ENCODE data around the gene SYT13.
A peak's percentile ranks its signal among the peaks of the same experiment; 100 is the strongest.

Gene SYT13, protein sequence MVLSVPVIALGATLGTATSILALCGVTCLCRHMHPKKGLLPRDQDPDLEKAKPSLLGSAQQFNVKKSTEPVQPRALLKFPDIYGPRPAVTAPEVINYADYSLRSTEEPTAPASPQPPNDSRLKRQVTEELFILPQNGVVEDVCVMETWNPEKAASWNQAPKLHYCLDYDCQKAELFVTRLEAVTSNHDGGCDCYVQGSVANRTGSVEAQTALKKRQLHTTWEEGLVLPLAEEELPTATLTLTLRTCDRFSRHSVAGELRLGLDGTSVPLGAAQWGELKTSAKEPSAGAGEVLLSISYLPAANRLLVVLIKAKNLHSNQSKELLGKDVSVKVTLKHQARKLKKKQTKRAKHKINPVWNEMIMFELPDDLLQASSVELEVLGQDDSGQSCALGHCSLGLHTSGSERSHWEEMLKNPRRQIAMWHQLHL

DNA sequence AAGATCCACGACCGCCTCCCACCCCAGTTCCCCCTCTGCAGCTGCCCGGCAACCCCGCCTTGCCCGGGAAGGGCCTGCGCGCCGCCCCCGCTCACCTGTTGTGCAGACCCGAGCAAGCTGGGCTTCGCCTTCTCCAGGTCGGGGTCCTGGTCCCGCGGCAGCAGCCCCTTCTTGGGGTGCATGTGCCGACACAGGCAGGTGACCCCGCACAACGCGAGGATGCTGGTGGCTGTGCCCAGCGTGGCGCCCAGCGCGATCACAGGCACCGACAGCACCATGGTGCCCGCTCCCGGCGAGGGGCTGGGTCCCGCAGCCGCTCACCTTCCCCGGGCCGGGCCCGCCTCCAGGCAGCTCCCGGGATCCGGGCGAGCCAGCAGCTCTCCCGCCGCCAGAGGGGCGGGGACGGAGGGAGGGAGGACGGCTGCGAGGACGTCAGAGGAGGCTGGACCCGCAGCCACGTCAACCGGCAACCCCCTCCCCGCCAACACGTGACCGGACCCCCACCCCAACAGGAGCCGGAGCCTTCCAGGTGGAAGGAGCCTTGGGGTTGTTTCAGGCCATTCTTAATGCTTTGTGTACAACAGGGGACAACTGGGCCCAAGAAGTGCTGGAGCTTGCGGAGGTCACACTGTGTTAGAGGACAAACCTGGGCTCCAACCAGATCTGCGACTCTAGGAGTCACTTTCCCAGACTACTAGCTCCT is at the start of gene SYT13:
Gene SYT13, minus strand, starts transcription at position 412 of the 703 bp plus-strand sequence. Its CDS starts 134 bp downstream, at position 278.
- peak; percentile 26 for DNase-seq

DNA sequence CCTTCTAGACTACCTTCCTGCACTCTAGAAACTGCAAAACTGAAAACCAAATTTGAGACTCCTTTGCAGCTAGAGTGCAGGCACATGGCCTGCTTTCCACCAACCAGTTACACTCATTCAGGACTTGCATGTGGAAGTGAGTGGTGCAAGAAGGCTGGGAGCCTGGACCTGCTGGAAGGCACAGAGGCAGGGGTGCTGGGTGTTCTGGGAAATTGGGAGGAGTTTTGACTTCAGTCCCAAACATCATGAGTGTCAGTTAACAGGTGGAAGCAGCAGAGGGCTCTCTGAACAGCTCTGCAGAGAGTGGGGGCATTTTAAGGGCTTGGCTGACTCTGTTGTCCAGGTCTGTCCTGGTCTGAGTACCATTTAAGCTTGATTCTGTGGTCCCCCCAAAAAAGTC is 49.3 kb upstream of the SYT13 start:
- DNase-seq = no peak

DNA sequence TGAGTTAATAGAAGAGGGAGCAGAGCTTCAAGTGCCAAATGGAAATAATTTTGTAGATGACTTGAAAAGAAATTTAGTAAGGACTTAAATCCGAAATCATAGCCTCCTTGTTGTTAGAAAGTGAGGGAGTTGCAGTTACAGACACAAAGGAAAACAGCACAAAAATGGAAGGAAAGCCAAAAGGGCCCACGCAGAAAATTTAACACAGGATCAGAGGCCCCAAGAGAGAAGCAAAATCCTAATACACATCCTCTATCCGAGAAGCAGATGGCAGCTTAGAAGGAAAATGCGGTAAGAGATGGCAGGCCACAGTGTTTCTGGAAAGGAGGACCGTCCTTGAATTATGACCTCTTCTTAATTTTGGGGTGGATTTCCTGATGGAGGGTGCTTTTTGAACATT is 48.7 kb upstream of the SYT13 start:
- DNase-seq = no peak

- DNase-seq = no peak
These were observed 48.3 kb upstream of the SYT13 start for GRCh38 chr11:45334410-45334809.

GRCh38 chr11:45333001-45333971 is 47.1 kb upstream of the SYT13 start:
- DNase-seq = peak; percentile 8

DNA sequence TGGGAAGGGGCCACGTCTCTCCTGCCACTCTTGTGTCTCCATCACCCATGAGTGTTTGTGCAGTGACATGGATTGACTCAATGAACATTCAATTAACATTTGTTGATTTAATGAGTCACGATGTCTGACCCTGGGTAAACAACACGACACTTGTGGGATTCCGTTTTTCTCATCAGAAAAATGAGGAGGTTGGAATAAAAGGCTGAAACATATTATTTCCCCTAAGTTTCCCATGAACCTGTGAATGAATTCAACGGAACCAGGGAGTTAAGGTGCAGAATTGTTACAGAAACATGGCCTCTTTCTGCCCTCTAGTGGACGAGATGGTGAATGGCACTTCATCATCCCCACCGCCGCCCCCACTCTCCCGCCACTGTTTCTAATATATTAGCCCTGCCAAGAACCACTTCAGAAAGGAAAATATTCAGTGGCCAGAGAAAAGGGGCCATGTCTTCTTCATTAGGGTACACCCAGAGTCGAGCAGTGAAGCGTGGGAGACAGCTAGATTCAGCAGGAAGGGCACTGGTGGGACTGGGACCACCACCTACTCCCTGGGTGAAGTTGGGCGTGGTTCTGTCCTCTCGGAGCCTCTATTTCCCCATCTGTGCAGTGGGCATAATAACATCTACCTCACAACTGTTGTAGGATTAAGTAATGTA is 46.3 kb upstream of the SYT13 start:
- no peak for DNase-seq

- no peak for DNase-seq
These were observed 45.7 kb upstream of the SYT13 start for GRCh38 chr11:45331839-45332238.

DNA sequence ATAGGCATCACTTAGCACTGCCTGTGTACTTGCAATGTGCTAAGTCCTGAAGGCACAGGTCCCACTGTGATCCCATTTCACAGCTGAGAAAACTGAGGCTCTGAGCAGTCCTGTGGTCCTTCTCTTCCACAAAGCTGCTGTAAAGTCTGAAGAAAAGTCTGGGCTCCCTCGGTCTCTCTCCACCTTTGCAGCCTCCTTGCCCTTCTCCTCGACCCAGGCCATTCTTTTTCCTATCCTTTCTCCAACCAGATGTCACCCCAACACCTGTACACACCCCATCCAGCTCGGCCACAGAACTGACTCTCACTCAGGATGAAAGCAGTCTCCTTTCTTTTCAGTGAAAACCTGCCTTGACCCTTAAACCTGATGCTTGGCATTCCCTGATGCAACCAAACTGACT is 42.6 kb upstream of the SYT13 start:
- DNase-seq = no peak

GRCh38 chr11:45324459-45324858 is 38.3 kb upstream of the SYT13 start:
- DNase-seq = no peak

DNA sequence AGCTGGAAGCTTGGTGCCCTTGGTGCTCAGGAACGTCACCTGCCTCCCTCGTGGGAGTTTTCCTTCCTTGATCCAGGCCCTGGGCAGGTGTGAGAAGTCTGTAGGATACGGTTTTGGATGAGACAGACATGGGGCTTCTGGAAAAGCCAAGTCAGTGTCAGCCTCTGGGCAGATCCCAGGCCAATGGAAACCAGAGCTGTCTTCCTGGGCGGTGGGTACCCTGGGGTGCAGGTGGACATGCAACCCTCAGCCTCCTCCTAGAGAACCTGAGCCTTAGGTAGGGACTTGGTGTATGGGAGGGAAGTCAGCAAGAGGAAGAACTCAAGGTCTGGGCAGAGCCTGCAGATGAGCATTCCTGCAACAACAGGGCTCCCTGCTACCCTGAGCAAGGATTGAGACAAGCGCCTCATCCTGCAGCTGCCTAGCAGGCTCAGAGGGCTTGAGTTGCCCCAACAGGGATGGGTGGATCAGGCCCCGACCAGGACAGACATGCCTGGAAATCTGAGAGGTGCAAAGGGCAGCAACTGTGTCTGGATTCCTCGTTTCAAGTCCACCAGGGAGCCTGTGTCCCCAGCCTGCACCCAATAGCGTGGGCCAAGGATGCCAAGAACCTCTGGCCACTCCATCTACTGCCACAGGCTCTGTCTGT is 37.6 kb upstream of the SYT13 start:
- DNase-seq = no peak

DNA sequence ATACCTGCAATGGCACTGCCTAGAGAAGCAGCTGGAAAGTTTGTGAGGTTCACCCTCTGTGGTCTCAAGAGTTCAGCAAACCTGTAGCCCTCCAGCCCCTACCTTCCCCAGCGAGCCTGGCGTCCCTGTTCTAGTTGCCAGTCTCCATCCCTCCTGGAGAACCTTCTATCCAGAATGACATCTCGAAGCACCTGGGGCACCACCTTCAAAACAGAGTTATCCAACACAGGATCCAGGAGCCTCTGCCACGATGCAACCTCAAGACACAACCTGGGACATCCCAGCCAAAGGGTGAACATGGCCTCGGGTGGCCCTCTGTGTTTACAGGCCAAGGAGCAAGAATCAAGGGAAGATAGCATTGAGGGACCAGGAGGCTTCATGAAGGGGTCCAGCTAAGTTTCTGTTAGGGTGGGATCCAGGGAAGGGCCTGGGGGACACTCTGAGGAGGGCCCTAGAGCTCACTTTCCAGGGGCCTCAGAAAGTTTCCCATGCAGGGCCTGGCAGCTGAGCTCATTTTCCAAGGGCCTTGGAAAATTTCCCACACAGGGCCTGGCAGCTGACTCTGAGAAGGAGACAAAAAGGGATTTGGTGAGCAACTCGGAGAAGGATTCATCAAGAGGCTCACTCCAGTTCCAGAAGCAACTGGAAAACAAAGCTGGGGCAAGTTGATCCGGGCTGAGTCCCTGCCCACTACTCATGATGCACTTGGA is 36.9 kb upstream of the SYT13 start:
- DNase-seq = no peak

DNA sequence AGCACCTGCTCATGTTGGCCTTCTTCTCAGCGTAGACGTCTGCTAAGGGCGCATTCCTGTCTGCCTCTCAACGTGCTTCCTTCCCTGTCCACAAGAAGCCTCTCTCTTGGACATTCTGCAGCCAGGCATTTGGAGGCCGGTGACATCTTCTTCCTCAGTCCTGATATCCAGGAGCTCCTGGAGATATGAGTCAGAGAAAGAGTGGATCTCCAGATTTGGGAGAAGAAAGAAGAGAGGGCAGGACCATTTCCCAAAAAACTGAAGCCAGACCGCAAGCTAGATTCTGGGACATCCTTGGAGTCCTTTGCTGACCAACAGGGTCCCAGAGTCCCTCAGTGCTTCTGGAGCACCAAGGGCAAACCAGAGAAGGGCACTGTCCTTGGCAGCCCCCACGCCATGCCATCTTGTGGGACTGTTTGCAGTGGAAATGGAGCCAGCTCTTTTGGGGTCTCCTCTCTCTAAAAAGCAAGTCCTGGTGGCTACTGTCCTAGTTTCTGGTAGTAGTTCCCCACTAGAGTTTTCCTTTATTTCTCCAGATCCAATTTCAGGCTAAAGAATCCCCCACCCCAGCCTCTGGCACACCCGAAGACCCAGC is 36.1 kb upstream of the SYT13 start:
- DNase-seq = no peak

DNA sequence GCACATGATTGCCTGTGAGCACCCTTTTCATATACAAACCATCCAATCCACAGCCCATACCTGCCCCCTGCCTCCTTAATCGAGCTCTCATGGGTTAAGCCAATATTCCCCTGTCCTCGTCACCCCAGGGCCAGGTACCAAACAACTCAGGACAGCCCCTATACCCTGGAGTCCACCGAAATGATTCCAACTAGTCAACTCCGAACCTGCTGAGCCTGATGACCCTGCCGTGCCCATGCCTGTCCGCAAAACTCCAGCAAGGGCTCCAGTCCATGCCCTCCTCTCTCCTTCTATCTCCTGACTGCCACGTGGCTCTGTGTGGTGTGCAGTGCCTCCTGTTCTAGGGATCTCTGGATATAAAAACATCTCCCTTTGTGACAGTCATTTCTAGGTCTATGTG is 35.5 kb upstream of the SYT13 start:
- no peak for DNase-seq

GRCh38 chr11:45321031-45321595 is 35.0 kb upstream of the SYT13 start:
- DNase-seq = no peak

- no peak for DNase-seq
These were observed 34.2 kb upstream of the SYT13 start for GRCh38 chr11:45320371-45320770.

DNA sequence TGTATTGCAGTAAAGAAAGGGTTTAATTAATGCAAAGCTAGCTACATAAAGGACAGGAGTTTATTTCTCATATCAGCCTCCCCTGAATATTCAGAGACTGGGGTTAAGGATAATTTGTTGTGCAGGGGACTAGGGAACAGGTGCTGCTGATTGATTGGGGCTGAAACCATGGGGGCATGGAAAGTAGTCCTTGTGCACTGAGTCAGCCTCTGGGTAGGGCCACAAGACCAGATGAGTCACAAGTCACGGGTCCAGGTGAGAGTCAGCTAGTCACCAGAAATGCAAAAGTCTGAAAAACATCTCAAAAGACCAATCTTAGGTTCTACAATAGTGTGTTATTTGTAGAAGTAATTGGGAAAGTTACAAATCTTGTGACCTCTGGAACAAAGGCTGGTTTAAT is 32.9 kb upstream of the SYT13 start:
- no peak for DNase-seq

GRCh38 chr11:45318516-45318915 is 32.4 kb upstream of the SYT13 start:
- DNase-seq = no peak

- DNase-seq = no peak
These were observed 30.1 kb upstream of the SYT13 start for GRCh38 chr11:45316258-45316657.

DNA sequence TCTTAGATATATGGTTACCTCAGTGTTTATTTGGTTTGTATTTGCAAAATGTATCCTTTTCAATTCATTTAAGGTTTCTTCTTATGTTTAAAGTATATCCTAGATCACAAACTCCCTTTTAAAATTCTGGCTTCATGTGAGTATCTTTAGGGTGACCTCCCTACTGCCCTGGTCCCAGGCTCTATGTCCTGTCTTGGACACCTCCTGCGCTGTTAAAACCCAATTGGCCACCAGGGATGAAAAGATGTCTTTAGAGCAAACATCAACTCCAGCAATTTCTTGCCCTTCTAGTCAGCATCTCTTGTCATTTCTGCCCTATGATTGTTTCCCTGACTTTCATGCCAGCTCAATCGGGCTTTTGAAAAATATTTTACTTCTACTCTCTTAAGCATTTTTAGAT is 28.8 kb upstream of the SYT13 start:
- no peak for DNase-seq

- DNase-seq = no peak
These were observed 27.2 kb upstream of the SYT13 start for GRCh38 chr11:45313171-45313865.
